HG03575 (cell line): ENCODE data around the gene BTBD18.

Experiments used
- ATAC-seq: cut with Tn5 transposase; IDR thresholded peaks from one replicate; pipeline ENCODE4 v1.9.1; 2021; ENCODE audit not compliant: unreplicated experiment, insufficient number of reproducible peaks, low FRiP score; ENCODE audit errors: extremely low read depth

BTBD18 gene, protein sequence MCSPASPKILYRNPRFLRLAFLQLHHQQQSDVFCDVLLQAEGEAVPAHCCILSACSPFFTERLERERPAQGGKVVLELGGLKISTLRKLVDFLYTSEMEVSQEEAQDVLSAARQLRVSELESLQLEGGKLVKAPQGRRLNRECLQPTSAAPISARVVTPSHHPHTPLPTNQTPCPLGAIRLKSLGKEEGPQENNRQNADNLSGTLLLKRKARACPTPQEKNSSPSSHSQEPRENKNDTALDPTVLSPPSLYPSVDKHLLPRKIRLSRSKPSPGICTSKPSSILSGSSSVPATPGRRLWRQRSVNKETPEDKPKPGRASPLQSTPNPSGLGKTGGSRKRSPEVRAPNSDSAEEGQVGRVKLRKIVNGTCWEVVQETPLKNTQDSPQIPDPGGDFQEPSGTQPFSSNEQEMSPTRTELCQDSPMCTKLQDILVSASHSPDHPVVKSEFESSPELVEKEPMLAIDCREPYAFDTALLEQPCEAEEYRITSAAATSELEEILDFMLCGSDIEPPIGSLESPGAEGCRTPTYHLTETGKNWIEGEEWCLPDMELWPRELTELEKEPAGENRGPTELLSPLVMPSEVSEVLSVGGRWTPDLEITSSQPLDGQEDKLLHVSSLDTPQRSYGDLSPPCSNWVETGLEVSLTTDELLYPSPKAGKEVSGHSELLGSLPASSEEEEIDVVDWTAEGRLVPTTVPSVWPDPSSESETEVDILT

DNA sequence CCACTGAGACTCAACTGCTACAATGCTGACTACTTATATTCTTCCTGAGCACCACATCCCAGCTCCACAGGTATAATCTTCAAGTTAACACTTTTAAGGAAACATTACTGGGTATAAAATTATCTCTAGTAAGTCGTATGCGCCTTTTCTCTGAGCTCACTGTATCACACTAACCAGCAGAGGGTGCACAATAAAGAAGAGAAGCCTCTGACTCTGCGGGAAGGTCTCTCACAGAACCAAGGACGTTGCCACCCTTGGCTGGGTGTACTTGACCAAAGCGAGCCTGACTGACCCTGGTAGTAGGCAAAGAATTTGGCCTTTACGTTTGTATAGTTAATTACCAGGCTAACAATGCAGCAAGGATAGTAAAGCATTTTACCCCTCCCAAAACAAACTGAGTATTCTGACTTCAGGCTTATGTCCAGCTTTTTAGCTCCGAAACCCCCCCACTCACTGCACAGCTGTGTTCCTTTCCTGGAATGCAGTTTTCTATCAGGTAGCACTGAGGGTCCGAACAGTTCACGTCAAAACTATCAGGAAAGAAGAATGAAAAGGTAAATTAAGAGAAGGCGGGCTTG lies at the start of gene BTBD18:
BTBD18 (minus strand) TSS at position 144 of the 578 bp plus-strand sequence. CDS start 631 bp downstream, outside the sequence.
- no peak for ATAC-seq

DNA sequence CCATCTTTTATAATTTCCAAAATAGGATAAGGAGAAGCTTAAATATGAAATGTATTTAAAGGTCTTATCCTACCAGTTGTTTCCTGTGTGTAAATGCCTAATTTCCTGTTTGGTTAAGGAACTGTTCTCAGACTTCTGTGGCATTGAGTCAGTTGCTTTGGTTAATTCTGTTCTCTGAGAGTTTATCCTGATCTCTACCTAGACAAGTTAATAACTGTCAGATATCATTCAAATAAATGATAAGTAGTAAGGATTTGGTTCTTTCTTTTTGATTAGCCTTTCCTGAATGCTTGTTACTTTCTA lies 49.5 kb upstream of the BTBD18 start:
- ATAC-seq: no peak

DNA sequence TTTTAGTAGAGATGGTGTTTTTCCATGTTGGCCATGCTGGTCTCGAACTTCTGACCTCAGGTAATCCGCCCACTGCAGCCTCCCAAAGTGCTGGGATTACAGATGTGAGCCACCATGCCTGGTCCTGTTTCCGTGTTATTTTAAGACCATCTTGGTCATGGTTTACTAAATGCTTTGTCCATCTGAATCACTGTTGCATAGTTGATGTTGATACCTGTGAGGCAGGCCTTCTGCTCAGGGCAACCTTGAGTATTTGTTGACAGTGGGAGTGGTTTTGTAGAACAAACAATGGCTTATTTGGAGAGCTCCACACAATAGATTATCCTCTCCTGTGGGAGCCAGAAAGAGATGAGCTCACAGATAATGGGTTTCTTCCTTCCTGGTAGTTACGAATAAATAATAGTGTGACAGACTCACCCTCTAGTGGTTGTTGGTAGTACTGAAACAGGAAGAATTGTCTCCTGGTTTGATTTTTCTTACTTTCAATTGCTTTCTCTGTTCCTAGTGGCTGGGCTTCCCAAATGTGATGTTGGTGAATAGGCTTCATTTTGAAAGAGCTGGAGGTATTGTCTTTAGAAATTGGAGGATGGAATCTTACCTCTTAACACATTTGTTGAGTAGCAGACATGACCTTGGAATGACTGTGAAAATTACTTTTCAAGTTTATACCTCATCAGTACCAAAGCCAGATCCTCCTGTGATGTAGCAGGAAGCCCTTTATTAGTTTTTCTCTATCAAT lies 49.0 kb upstream of the BTBD18 start:
- peak; percentile 65 for ATAC-seq

DNA sequence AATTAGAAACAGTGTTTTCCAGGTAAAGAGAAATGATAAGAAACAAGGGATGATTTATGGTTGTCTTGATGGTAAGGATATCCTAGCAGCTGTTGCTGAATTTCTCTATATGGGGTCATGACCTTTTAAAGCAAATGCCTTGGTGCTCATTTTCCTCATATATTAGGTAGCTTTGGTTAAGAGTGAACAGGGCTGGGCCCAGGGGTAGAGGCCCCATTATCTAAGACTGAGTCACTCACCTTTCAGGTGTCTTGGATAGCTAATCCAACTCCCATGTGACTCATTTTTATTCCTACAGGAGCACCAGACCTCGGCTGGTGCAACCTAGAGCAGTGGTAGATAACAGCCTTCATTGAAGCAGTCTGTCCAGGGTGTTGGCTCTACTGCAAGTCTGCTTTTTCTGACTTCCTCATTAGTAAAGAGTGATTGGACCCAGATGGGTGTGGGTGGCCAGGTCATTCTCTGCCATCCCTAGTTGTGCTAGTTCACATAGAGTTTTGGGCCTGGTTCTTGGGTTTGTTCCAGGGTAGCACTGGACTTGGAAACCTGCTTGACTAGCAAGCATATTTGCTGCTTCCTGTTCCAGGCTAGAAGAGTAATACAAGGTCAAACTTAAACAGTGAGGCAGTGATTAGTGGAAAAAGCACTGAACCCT lies 47.4 kb upstream of the BTBD18 start:
- ATAC-seq: no peak

DNA sequence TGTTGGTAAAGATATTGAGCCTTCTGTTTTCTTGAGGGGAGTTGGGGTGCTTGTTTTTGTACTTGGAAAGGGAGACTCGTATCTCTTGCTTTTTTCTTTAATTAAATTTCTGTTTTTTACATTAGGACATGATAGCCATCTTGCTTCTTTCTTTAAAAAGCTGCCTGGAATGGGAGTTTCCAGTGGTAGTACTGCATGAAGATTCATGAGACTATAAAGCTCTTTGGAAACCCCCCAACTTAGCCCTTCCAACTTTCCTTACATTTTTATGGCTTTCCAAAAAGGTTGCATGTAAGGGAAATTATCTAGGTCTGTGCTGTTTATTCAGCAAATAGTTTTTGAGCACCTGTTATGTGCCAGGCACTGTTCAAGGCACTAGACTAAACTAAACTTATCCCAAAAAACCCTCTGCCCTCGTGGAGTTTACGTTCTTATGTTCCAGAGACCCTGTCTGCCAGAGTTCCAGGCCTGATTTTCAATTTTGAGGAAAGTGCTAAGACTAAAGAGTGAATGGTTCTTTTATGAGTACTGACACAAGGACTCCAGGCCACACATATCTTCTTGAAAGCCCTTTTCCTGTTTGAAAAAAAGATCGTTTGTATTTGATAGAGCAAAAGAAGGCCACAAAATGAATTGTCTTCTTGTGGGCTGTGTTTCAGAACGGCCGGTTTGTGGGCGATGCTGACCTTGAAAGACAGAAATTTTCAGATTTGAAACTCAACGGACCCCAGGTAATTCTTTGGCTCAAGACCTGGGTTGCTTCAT lies 41.9 kb upstream of the BTBD18 start:
- no peak for ATAC-seq

DNA sequence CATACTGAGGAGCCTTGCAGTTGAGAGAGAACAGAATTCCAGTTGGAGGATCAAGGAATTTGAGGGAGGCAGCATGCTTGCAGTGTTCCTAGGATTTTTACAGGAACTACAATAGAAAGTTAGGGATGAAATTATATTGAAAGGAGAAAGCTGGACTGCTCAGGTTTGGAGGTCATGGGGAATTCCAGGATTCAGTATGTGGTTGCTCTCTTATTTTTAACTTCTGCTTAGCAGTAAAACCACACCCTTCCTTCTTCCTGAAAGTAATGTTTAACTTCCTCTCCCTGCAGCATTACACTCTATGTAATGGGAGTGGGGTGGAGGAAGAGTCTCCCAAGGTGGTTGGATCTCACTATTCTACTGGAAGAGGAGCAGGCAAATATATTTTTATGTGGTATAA lies 41.3 kb upstream of the BTBD18 start:
- ATAC-seq: no peak

DNA sequence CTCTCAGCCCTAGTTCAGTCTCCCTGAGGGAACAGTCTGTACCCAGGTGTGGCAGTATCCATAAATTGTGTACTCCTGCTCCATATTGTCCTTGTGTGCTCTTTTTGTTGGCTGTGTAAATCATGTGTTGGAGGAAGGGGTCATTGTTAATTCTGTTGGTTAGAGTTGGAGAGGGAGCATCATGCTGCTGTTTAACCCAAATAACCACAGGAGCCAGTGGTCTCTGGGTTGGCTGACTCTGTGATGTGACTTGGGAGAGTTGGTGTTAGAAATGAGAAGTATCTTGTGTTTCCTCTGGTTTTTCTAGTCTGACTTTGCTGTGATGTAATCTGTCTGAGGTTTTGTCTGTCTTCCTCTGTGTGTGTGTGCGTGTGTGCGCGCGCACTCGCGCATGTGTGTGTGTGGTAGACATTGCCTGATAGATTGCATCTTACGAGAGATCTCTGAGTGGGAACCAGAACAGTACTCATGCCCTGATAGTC lies 40.5 kb upstream of the BTBD18 start:
- ATAC-seq: peak; percentile 92

DNA sequence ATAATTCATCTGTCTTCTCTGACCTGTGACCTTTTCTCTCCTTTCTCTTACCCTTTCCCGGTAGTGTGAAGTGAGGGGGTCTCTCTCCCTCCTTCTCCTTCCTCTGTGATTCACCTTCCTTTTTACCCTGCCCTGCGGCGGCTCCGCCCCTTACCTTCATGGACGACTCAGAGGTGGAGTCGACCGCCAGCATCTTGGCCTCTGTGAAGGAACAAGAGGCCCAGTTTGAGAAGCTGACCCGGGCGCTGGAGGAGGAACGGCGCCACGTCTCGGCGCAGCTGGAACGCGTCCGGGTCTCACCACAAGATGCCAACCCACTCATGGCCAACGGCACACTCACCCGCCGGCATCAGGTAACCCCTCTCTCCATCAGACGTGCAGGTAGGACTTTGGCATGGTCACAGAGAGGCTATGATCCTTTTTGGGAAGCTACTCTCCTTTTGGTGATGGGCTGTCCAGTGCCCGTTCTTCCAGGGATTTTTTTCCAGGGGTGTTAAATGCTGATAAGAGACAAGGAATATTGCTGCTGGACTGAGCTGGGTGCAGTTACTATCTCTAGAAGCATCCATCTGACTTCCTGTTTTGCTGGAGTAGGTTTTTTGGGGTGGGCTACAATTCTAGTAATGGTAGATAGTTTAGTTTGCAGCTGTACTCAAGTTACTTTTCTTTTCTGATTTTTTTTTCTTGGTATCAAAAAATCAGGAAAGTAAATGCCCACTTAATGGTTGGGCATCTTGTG lies 39.9 kb upstream of the BTBD18 start:
- no peak for ATAC-seq

DNA sequence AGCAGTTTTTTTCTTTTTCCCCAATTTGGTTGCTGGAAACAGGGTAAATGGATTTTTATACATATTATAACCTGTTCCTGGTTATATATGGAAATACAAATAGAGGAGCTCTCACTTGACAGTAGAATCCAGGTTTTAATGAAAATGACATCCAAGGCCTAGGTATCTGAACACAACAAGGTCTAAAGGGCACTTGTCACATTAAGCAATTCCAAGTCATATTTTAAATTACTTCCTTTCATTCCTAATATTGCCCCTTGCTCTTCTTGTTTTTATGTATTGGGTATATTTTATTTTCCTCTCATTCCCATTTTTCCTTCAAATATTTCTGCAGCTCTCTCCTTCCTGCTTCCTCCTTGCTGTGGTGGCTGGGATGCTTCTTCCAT lies 37.1 kb upstream of the BTBD18 start:
- ATAC-seq: no peak

DNA sequence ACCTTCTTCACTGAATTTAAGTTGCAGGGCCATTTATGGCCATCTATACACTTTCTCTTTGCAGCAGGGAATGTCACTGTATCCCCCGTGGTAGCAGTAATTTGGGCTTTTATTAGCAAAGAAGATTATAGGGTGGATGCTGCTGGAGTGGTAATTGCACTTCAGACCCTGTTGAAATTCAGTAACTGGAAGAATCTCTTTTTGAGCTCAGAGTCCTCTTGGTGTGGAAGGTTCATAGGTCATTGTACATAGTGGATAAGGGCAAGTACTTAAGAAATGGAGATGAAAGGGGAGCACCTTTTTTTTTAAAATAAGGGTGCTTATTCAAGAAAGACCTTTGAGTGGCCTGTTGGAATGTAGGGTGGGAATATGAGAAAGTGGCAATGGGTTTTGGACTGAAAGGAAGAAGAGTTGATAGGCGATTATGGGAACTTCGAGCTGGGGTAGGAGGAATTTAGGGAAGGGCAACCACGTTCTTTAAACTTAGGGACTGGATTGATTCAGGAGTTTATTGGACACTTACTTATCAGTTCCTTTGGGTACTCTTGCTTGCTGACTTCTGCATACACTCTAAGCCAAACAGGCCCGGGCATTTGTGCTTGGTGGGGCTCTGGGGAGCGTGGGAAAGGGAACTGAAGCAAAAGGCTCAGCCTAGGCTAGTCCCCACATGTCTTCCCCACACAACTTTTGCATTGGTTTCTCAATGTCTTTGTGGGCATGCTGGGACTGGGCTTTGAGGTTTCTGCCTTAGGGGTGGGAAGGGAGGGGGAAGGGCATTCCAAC lies 36.5 kb upstream of the BTBD18 start:
- no peak for ATAC-seq

DNA sequence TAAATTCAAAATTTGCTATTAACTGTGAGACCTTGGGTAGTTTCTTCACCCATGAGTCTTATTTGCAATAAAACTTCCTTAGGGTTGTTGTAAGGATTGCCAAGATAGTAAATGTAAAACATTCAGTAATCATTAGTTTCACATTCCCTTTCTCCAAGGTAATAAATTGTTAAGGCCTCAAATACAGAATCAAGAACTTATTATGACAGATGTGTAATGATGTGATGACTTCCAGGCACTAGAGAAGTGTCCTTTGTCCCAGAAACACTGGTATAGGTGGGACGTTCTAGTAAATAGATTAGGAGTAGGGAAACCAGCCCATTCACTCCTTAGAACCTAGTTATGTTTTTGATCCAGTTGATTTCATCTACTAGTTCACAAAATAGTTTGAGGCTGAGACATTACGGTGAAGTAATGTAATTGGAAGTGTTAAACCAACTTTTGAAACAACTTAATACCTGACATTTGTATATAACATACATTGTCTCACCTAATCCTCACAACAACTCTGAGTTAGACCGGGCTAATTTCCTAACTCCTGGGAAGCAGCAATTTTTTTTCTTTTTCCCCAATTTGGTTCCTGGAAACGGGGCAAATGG lies 35.5 kb upstream of the BTBD18 start:
- no peak for ATAC-seq

DNA sequence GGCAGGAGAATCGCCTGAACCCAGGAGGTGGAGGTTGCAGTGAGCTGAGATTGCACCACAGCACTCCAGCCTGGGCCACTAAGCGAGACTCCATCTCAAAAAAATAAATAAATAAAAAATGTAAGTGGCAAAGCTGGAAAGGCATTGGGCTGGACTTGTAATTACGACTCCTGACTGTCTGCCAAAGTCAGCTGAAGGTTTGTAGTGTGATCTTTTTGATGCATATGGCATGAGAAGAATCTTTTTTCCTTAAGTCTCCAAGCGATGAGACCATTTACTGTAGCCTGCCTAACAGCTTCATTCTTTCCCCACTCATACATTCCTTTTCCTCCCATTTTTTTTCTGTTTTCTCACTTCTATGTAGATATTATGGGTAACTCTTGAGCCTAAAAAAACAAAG lies 34.8 kb upstream of the BTBD18 start:
- no peak for ATAC-seq

DNA sequence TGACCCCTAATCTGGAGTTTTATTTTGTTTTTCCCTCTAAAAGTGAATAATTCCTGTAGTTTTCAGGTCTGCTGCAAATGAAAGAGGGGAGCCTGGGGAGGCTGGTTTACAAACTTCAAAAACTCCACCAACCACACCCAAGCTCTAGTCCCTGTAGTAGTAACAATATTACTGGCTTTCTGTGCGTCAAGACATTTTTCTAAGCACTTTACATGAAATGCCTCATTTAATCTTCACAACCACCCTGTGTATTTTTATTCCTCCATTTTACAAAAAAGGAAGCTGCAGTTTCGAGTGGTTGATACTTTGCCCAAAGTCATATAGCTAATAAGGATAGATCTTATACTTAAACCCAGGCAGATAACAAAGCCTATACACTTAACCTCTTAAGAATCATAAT lies 33.5 kb upstream of the BTBD18 start:
- no peak for ATAC-seq

DNA sequence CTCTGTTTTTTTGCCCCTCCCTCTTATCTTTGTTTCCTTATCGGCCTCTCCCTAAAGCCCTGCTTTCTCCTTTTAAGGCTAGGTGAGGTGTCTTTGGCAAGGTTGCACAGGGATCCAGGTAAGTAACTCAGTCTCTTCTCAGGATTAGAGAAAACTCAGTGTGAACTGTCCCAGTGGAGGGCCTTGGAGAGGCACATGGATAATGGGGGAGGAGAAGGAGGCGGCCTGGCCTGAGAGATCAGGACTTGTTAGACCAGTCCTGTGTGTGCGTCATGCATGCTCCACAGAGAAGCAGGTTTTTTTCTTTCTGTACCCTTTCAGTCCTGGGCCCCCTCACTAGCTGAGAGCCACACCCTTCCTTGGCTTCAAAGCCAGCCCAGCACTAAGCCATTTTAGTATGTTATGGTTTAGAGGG lies 29.9 kb upstream of the BTBD18 start:
- no peak for ATAC-seq

DNA sequence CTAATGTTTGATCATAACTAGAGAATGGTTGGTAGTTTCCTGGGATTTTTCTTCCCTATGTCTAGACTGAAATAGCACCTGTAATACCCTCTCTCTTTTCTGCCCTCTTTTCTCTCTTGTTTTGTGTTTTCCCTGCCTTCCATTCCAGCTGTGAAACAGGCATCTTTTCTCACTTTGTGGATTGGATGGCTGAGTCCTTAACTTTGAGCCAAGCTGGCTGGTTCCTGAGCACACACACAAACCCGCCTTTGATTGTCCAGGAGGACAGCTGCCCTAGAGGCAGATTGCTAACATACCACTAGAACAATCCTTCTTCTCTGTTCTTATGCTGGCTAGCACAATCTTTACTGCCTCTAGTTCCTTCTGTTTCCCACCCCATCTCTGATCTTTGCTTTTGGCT lies 27.7 kb upstream of the BTBD18 start:
- ATAC-seq: no peak

DNA sequence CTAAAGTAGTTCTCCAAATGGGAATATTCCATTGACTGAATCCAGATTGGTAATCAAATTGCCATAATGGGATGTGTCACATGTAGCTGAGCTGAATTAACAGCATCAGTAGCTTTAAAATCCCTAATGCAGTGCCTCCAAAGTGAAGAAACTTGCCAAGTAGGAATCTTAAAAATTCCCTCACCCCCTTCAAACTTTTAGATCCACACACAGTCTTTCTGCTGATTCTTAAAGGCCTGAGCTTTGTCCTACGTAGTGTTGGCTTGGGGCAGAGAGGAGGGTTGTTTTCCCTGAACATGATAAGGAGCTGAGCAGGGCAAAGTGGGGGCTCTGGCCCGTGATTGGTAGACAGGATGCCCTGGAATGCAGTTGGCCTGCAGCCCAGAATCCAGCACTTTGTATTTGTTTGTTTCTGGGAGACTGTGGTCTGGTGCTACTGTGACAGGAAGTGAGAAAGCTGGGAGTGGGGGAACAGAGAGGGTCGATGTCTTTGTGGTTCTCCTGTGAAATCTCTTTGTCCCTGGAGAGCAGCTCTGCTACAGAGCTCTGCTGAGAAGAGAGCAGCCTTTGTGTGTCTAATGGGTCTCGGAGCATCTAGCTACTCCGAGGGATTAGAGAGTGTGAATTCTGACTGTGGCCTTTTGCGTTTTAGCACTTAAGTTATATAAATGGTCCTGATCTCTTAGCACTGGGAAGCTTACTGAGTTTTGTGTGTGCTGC lies 26.9 kb upstream of the BTBD18 start:
- no peak for ATAC-seq
